ENCODE data around the gene GPN1.

GPN1 gene

DNA sequence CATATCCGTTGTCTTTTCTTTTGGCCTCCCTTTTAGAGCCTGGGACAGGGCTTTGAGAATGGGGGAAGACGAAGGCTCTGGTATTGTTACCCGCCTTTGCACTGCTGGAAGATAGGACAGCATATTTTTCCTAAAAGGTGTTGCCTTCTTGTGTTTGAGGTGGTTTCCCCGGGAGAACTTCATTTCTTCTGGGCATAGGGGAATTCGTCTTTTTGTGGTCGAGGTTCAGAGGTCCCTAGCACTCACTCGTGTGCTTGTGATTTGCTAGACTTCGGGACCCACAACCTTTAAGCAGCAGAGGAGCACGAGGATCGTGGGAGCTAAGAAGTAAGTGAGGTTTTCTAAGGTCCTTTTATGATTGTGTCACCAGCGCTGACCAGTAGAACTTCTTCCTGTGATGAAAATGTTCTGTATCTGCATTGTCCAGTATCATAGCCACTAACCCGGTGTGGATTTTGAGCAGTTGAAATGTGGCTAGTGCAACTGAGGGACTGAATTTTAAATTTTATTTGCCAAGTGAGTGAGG lies 45.4 kb upstream of the GPN1 start:
- H3K27me3 ChIP-seq (ENCODE audit: insufficient read depth, poor library complexity, severe bottlenecking), result no peaks in the 10 kb centered on the region
- no peak for DNase-seq (ENCODE audit: low spot score)
- H3K27ac ChIP-seq (ENCODE audit: poor library complexity, severe bottlenecking), result peak overlapping the region; percentile 29
- peak overlapping the region; percentile 57 for H3K4me3 ChIP-seq (ENCODE audit: severe bottlenecking)
- ATAC-seq (ENCODE audit: low read depth), result peak; percentile 5; the same call in 2 of the 3 replicates
- peaks cover 17% of the 10 kb centered on the region for H3K4me1 ChIP-seq (ENCODE audit: insufficient read depth, poor library complexity, severe bottlenecking)
- TF ChIP-seq, protein P1, sequence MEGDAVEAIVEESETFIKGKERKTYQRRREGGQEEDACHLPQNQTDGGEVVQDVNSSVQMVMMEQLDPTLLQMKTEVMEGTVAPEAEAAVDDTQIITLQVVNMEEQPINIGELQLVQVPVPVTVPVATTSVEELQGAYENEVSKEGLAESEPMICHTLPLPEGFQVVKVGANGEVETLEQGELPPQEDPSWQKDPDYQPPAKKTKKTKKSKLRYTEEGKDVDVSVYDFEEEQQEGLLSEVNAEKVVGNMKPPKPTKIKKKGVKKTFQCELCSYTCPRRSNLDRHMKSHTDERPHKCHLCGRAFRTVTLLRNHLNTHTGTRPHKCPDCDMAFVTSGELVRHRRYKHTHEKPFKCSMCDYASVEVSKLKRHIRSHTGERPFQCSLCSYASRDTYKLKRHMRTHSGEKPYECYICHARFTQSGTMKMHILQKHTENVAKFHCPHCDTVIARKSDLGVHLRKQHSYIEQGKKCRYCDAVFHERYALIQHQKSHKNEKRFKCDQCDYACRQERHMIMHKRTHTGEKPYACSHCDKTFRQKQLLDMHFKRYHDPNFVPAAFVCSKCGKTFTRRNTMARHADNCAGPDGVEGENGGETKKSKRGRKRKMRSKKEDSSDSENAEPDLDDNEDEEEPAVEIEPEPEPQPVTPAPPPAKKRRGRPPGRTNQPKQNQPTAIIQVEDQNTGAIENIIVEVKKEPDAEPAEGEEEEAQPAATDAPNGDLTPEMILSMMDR (IDR thresholded peaks at IDR 0.05; ENCODE audit: poor library complexity, severe bottlenecking), result no peak
- H3K36me3 ChIP-seq (ENCODE audit: low read depth), result peaks cover 14% of the 10 kb centered on the region; the same call in 1 of the 2 replicates
- no peaks in the 10 kb centered on the region for H3K9me3 ChIP-seq (ENCODE audit: severe bottlenecking)

DNA sequence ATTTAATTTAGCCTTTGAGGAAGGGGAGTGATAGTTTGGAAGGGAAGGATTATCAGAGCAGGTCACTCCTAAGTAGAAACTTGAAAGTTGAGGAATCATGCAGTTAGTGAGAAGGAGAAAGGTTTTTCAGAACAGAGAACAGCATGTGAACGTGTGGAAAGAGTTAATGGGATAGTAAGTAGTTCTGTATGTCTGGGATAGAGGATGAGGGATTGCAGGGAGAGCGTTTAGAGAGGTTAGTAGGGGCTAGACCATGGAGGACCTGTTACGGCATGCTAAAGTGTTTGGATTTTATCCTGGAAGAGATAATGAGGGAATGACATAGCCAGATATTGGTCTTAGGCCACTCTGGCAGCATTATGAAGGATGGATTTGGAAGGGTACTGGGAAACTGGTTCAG lies 44.3 kb upstream of the GPN1 start:
- H3K36me3 ChIP-seq (ENCODE audit: low read depth), result peaks cover 18% of the 10 kb centered on the region
- peak overlapping the region; percentile 57 for H3K4me3 ChIP-seq (ENCODE audit: severe bottlenecking)
- ATAC-seq (ENCODE audit: low read depth) (no peak), DNase-seq (ENCODE audit: low spot score) (no peak)
- H3K4me1 ChIP-seq (ENCODE audit: insufficient read depth, poor library complexity, severe bottlenecking), result peaks cover 17% of the 10 kb centered on the region
- peaks cover 6% of the 10 kb centered on the region for H3K9me3 ChIP-seq (ENCODE audit: severe bottlenecking)
- no peak overlapping the region for H3K27ac ChIP-seq (ENCODE audit: poor library complexity, severe bottlenecking)
- TF ChIP-seq, protein P1 (IDR thresholded peaks at IDR 0.05; ENCODE audit: poor library complexity, severe bottlenecking), result no peak
- H3K27me3 ChIP-seq (ENCODE audit: insufficient read depth, poor library complexity, severe bottlenecking), result no peaks in the 10 kb centered on the region

GRCh38 chr2:27587025-27587424 lies 41.8 kb upstream of the GPN1 start:
- DNase-seq (ENCODE audit: low spot score) (no peak), ATAC-seq (ENCODE audit: low read depth) (no peak)
- peaks cover 15% of the 10 kb centered on the region for H3K9me3 ChIP-seq (ENCODE audit: severe bottlenecking)
- no peaks in the 10 kb centered on the region for H3K27me3 ChIP-seq (ENCODE audit: insufficient read depth, poor library complexity, severe bottlenecking)
- TF ChIP-seq, protein P1 (IDR thresholded peaks at IDR 0.05; ENCODE audit: poor library complexity, severe bottlenecking), result no peak
- H3K4me3 ChIP-seq (ENCODE audit: severe bottlenecking), result no peak overlapping the region
- H3K36me3 ChIP-seq (ENCODE audit: low read depth), result peaks cover 34% of the 10 kb centered on the region
- peaks cover 17% of the 10 kb centered on the region for H3K4me1 ChIP-seq (ENCODE audit: insufficient read depth, poor library complexity, severe bottlenecking)
- no peak overlapping the region for H3K27ac ChIP-seq (ENCODE audit: poor library complexity, severe bottlenecking)

GRCh38 chr2:27588308-27588707 lies 40.5 kb upstream of the GPN1 start:
- peaks cover 34% of the 10 kb centered on the region for H3K36me3 ChIP-seq (ENCODE audit: low read depth)
- peaks cover 17% of the 10 kb centered on the region for H3K4me1 ChIP-seq (ENCODE audit: insufficient read depth, poor library complexity, severe bottlenecking)
- H3K27me3 ChIP-seq (ENCODE audit: insufficient read depth, poor library complexity, severe bottlenecking), result no peaks in the 10 kb centered on the region
- ATAC-seq (ENCODE audit: low read depth), result no peak
- H3K9me3 ChIP-seq (ENCODE audit: severe bottlenecking), result peaks cover 17% of the 10 kb centered on the region
- H3K27ac ChIP-seq (ENCODE audit: poor library complexity, severe bottlenecking), result no peak overlapping the region
- no peak for DNase-seq (ENCODE audit: low spot score)
- TF ChIP-seq, protein P1 (IDR thresholded peaks at IDR 0.05; ENCODE audit: poor library complexity, severe bottlenecking), result no peak
- H3K4me3 ChIP-seq (ENCODE audit: severe bottlenecking), result no peak overlapping the region

DNA sequence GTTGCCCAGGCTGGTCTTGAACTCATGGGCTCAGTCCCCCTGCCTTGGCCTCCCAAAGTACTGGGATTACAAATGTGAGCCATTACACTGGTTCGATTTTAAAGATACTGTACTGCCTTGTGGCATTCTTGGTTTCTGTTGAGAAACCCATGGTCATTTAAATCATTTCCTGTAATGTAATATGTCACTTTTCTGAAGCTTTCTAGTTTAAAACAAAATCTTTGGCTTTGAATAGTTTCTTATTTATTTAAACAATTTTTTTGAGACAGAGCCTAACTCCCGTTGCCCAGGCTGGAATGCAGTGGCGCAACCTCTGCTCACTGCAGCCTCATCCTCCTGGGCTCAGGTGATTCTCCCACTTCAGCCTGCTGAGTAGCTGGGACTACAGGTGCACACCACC lies 37.1 kb upstream of the GPN1 start:
- H3K27me3 ChIP-seq (ENCODE audit: insufficient read depth, poor library complexity, severe bottlenecking), result no peaks in the 10 kb centered on the region
- no peak overlapping the region for H3K4me3 ChIP-seq (ENCODE audit: severe bottlenecking)
- no peaks in the 10 kb centered on the region for H3K4me1 ChIP-seq (ENCODE audit: insufficient read depth, poor library complexity, severe bottlenecking)
- no peak overlapping the region for H3K27ac ChIP-seq (ENCODE audit: poor library complexity, severe bottlenecking)
- H3K36me3 ChIP-seq (ENCODE audit: low read depth), result peaks cover 19% of the 10 kb centered on the region
- no peak for ATAC-seq (ENCODE audit: low read depth)
- H3K9me3 ChIP-seq (ENCODE audit: severe bottlenecking), result peaks cover 17% of the 10 kb centered on the region
- DNase-seq (ENCODE audit: low spot score), result no peak
- TF ChIP-seq, protein P1 (IDR thresholded peaks at IDR 0.05; ENCODE audit: poor library complexity, severe bottlenecking), result no peak
